Activated T-cell treated with anti-CD3 and anti-CD28 coated beads, Interleukin-2, amount 50 U/mL, for 4 hours (primary cell): ENCODE data around the gene DUSP7. TPM values are rescaled to one million over a fixed set of nuclear protein-coding genes. Genes with fewer than 3 reads are reported as not detected.

Experiments
- ATAC-seq, 2 donors: fragments of 200-7000 bp; cut with Tn5 transposase; one replicate each; pipeline ENCODE4 v1.10.0; 2021
- DNase-seq: peaks from one replicate; pipeline ENCODE4 v3.0.0-alpha.2; 2020
- H3K27me3 Mint-ChIP-seq: one replicate; pipeline ENCODE4 v1.8.0; 2021; ENCODE audit warnings: low read depth, mixed read lengths
- H3K36me3 Mint-ChIP-seq: one replicate; pipeline ENCODE4 v1.8.0; 2022; ENCODE audit warnings: mixed read lengths; ENCODE audit not compliant: insufficient read depth
- H3K4me1 Mint-ChIP-seq: one replicate; pipeline ENCODE4 v1.8.0; 2021; ENCODE audit warnings: low read depth, mixed read lengths
- H3K4me3 Mint-ChIP-seq: one replicate; pipeline ENCODE4 v1.8.0; 2021; ENCODE audit warnings: mild to moderate bottlenecking, moderate library complexity, mixed read lengths
- H3K9me3 Mint-ChIP-seq: one replicate; pipeline ENCODE4 v1.8.0; 2021; ENCODE audit warnings: mixed read lengths
- total RNA-seq, 3 donors: library from RNA; stranded (reverse); gene quantifications; one replicate each; pipeline ENCODE4 v1.2.1, GENCODE V29; 2021

Gene DUSP7
- total RNA-seq, 3 donors from 2014 or later = 33.4 to 43.6 (median 38.1) TPM

- no peak for ATAC-seq
- H3K4me3 Mint-ChIP-seq = no peak overlapping the region
- DNase-seq = no peak
- H3K4me1 Mint-ChIP-seq = no peaks in the 10 kb centered on the region
- H3K27me3 Mint-ChIP-seq = no peaks in the 10 kb centered on the region
- no peaks in the 10 kb centered on the region for H3K9me3 Mint-ChIP-seq
- no peaks in the 10 kb centered on the region for H3K36me3 Mint-ChIP-seq
Observed at GRCh38 chr3:52065264-52065756, 8.9 kb upstream of the DUSP7 start.

- no peak for DNase-seq
- no peaks in the 10 kb centered on the region for H3K9me3 Mint-ChIP-seq
Observed at GRCh38 chr3:52064561-52064960, 8.2 kb upstream of the DUSP7 start.

GRCh38 chr3:52063026-52063723 is 6.8 kb upstream of the DUSP7 start:
- no peak for ATAC-seq
- H3K4me1 Mint-ChIP-seq = no peaks in the 10 kb centered on the region

More at GRCh38 chr3:52064561-52064960, 8.2 kb upstream of the DUSP7 start:
- H3K4me3 Mint-ChIP-seq = no peak overlapping the region
- H3K27me3 Mint-ChIP-seq = no peaks in the 10 kb centered on the region
- H3K36me3 Mint-ChIP-seq = no peaks in the 10 kb centered on the region
- no peaks in the 10 kb centered on the region for H3K4me1 Mint-ChIP-seq
- no peak for ATAC-seq

GRCh38 chr3:52062505-52062904 is 6.1 kb upstream of the DUSP7 start:
- no peak for DNase-seq

More at GRCh38 chr3:52063026-52063723, 6.8 kb upstream of the DUSP7 start:
- H3K4me3 Mint-ChIP-seq = no peak overlapping the region
- H3K27me3 Mint-ChIP-seq = no peaks in the 10 kb centered on the region
- no peak for DNase-seq
- no peaks in the 10 kb centered on the region for H3K9me3 Mint-ChIP-seq
- H3K36me3 Mint-ChIP-seq = no peaks in the 10 kb centered on the region

GRCh38 chr3:52061121-52061910 is 4.9 kb upstream of the DUSP7 start:
- Mint-ChIP-seq H3K4me1 (peaks cover 8% of the 10 kb centered on the region), H3K4me3 (no peak overlapping the region), H3K36me3 (no peaks in the 10 kb centered on the region), H3K9me3 (no peaks in the 10 kb centered on the region), H3K27me3 (no peaks in the 10 kb centered on the region)
- DNase-seq (no peak), ATAC-seq (no peak)

More at GRCh38 chr3:52062505-52062904, 6.1 kb upstream of the DUSP7 start:
- no peak for ATAC-seq
- Mint-ChIP-seq H3K36me3 (no peaks in the 10 kb centered on the region), H3K27me3 (no peaks in the 10 kb centered on the region), H3K9me3 (no peaks in the 10 kb centered on the region), H3K4me1 (peaks cover 2% of the 10 kb centered on the region), H3K4me3 (no peak overlapping the region)

GRCh38 chr3:52059781-52060180 is 3.4 kb upstream of the DUSP7 start:
- Mint-ChIP-seq H3K4me1 (peaks cover 8% of the 10 kb centered on the region), H3K9me3 (no peaks in the 10 kb centered on the region), H3K36me3 (no peaks in the 10 kb centered on the region), H3K27me3 (no peaks in the 10 kb centered on the region), H3K4me3 (no peak overlapping the region)
- DNase-seq = no peak
- ATAC-seq = no peak

- ATAC-seq (no peak), DNase-seq (no peak)
- no peaks in the 10 kb centered on the region for H3K27me3 Mint-ChIP-seq
- no peaks in the 10 kb centered on the region for H3K9me3 Mint-ChIP-seq
- H3K4me3 Mint-ChIP-seq = peak overlapping the region; percentile 86
- H3K4me1 Mint-ChIP-seq = peaks cover 26% of the 10 kb centered on the region
- H3K36me3 Mint-ChIP-seq = peaks cover 7% of the 10 kb centered on the region
Observed at GRCh38 chr3:52057812-52058495, 1.6 kb upstream of the DUSP7 start.

GRCh38 chr3:52056968-52057811 is 819 bp upstream of the DUSP7 start:
- H3K4me1 Mint-ChIP-seq = peaks cover 34% of the 10 kb centered on the region
- DNase-seq (peak; percentile 99), ATAC-seq (peak; percentile 76 to 83)
- H3K27me3 Mint-ChIP-seq = no peaks in the 10 kb centered on the region
- peaks cover 8% of the 10 kb centered on the region for H3K36me3 Mint-ChIP-seq
- H3K9me3 Mint-ChIP-seq = no peaks in the 10 kb centered on the region
- H3K4me3 Mint-ChIP-seq = peak overlapping the region; percentile 86

GRCh38 chr3:52055537-52056351 is 627 bp downstream of the DUSP7 start:
- peak; percentile 30 for DNase-seq
- H3K4me3 Mint-ChIP-seq = peak overlapping the region; percentile 88
- H3K36me3 Mint-ChIP-seq = peaks cover 12% of the 10 kb centered on the region
- ATAC-seq = peak; percentile 12 to 15
- H3K4me1 Mint-ChIP-seq = peaks cover 46% of the 10 kb centered on the region
- H3K9me3 Mint-ChIP-seq = no peaks in the 10 kb centered on the region
- H3K27me3 Mint-ChIP-seq = no peaks in the 10 kb centered on the region

- ATAC-seq (no peak), DNase-seq (no peak)
- Mint-ChIP-seq H3K9me3 (no peaks in the 10 kb centered on the region), H3K27me3 (no peaks in the 10 kb centered on the region), H3K4me3 (peak overlapping the region; percentile 88), H3K36me3 (peaks cover 16% of the 10 kb centered on the region), H3K4me1 (peaks cover 52% of the 10 kb centered on the region)
Observed at GRCh38 chr3:52054661-52055511, 1.5 kb downstream of the DUSP7 start.

GRCh38 chr3:52053307-52054304 is 2.8 kb downstream of the DUSP7 start:
- Mint-ChIP-seq H3K4me1 (peaks cover 61% of the 10 kb centered on the region), H3K36me3 (peaks cover 24% of the 10 kb centered on the region), H3K4me3 (peak overlapping the region; percentile 88), H3K27me3 (no peaks in the 10 kb centered on the region), H3K9me3 (no peaks in the 10 kb centered on the region)
- ATAC-seq (peak; percentile 1 to 4), DNase-seq (peak; percentile 48)
